SU-DHL-6 (cell line): ENCODE results near the gene LMO7.

Source experiments
- H2AFZ ChIP-seq: fragments of 200-600 bp; sonication (generic); 2 replicates; pipeline ENCODE4 v1.6.1; 2014; ENCODE audit warnings: low read depth, mild to moderate bottlenecking, moderate library complexity, mixed read lengths, antibody characterized with exemption, low read length; ENCODE audit not compliant: severe bottlenecking
- H3F3A ChIP-seq: fragments of 200-600 bp; shearing (Covaris generic); 2 replicates; pipeline ENCODE4 v1.6.0; 2016; ENCODE audit warnings: antibody characterized with exemption, mild to moderate bottlenecking; ENCODE audit not compliant: insufficient read depth
- H3K27ac ChIP-seq: fragments of 200-600 bp; sonication (generic); 2 replicates; pipeline ENCODE4 v1.5.1; 2016; ENCODE audit warnings: low read depth, mild to moderate bottlenecking, low read length, moderate library complexity, mixed read lengths
- H3K27me3 ChIP-seq: fragments of 200-600 bp; sonication (generic), shearing (Covaris generic); 2 replicates; pipeline ENCODE4 v1.6.0; 2014; ENCODE audit warnings: mild to moderate bottlenecking, low read length
- H3K36me3 ChIP-seq: fragments of 200-600 bp; sonication (generic); 2 replicates; pipeline ENCODE4 v1.6.1; 2014; ENCODE audit warnings: mild to moderate bottlenecking, low read length, mixed read lengths
- H3K4me2 ChIP-seq: fragments of 300-600, 200-600 bp; shearing (Covaris generic), sonication (generic); 2 replicates; pipeline ENCODE4 v1.6.0; 2014; ENCODE audit warnings: low read length, low read depth, mild to moderate bottlenecking; ENCODE audit not compliant: poor library complexity, severe bottlenecking
- H3K4me3 ChIP-seq: fragments of 200-600 bp; sonication (generic); 2 replicates; pipeline ENCODE4 v1.5.1; 2014; ENCODE audit warnings: antibody characterized with exemption, low read length, mild to moderate bottlenecking, mixed read lengths; ENCODE audit not compliant: insufficient read depth, poor library complexity, severe bottlenecking
- H3K79me2 ChIP-seq: fragments of 200-600 bp; sonication (generic); 2 replicates; pipeline ENCODE4 v1.6.1; 2014; ENCODE audit warnings: mild to moderate bottlenecking, low read length, moderate library complexity; ENCODE audit not compliant: insufficient read depth
- H3K9ac ChIP-seq: fragments of 200-600 bp; sonication (generic); 2 replicates; pipeline ENCODE4 v1.7.0; 2014; ENCODE audit warnings: mild to moderate bottlenecking, low read length
- H3K9me2 ChIP-seq: fragments of 200-600 bp; sonication (generic); replicated peaks from 2 replicates; pipeline ENCODE4 v1.6.1; 2014; ENCODE audit warnings: low read length; ENCODE audit not compliant: insufficient read depth
- H3K9me3 ChIP-seq: fragments of 200-600 bp; sonication (generic); 2 replicates; pipeline ENCODE4 v1.6.1; 2014; ENCODE audit warnings: low read length, mixed read lengths; ENCODE audit not compliant: insufficient read depth
- H4K20me1 ChIP-seq: fragments of 200-600 bp; sonication (generic); 2 replicates; pipeline ENCODE4 v1.6.1; 2014; ENCODE audit warnings: low read depth, mild to moderate bottlenecking, antibody characterized with exemption, low read length, moderate library complexity, mixed read lengths
- CTCF ChIP-seq: fragments of 200-600 bp; sonication (generic); IDR thresholded peaks from one replicate; pipeline ENCODE4 v1.5.1; 2017; ENCODE audit warnings: antibody characterized with exemption, mild to moderate bottlenecking, low read length, moderate library complexity; ENCODE audit not compliant: insufficient read depth, poor library complexity, severe bottlenecking
- EZH2phosphoT487 ChIP-seq: fragments of 200-600 bp; sonication (generic), shearing (Covaris generic); conservative IDR thresholded peaks from 2 replicates; pipeline ENCODE4 v1.6.1; 2018; ENCODE audit warnings: mild to moderate bottlenecking, antibody characterized with exemption, low read length, moderate library complexity, mixed read lengths

The LMO7 gene

GRCh38 chr13:75797239-75797638 is 161.1 kb downstream of the LMO7 start:
- Histone ChIP-seq H3K27me3 (no peaks in the 10 kb centered on the region), H3K9me2 (no peaks in the 10 kb centered on the region), H3K4me3 (no peak overlapping the region), H3K27ac (no peak overlapping the region), H3K36me3 (peaks cover 42% of the 10 kb centered on the region), H3K79me2 (peaks cover 37% of the 10 kb centered on the region), H3K9me3 (no peaks in the 10 kb centered on the region), H3K4me2 (no peak overlapping the region), H2AFZ (no peak overlapping the region), H3K9ac (no peak overlapping the region), H3F3A (no peaks in the 10 kb centered on the region; the same call in 1 of the 2 replicates), H4K20me1 (no peaks in the 10 kb centered on the region; the same call in 1 of the 2 replicates)
- TF ChIP-seq CTCF = no peak
- no peak for TF ChIP-seq EZH2phosphoT487

GRCh38 chr13:75797719-75798118 is 161.6 kb downstream of the LMO7 start:
- no peaks in the 10 kb centered on the region for H3K27me3 ChIP-seq
- H3K9me3 ChIP-seq = no peaks in the 10 kb centered on the region
- no peak overlapping the region for H3K27ac ChIP-seq
- no peak overlapping the region for H2AFZ ChIP-seq
- TF ChIP-seq CTCF = no peak
- TF ChIP-seq EZH2phosphoT487 = no peak
- H3K79me2 ChIP-seq = peaks cover 32% of the 10 kb centered on the region
- H4K20me1 ChIP-seq = no peaks in the 10 kb centered on the region; the same call in 1 of the 2 replicates
- no peak overlapping the region for H3K4me3 ChIP-seq
- no peak overlapping the region for H3K9ac ChIP-seq
- peaks cover 42% of the 10 kb centered on the region for H3K36me3 ChIP-seq
- H3K9me2 ChIP-seq = no peaks in the 10 kb centered on the region
- no peak overlapping the region for H3K4me2 ChIP-seq
- no peaks in the 10 kb centered on the region; the same call in 1 of the 2 replicates for H3F3A ChIP-seq

- H3K27me3 ChIP-seq = no peaks in the 10 kb centered on the region
- H3K9me3 ChIP-seq = no peaks in the 10 kb centered on the region
- TF ChIP-seq CTCF = no peak
- TF ChIP-seq EZH2phosphoT487 = no peak
- H3K79me2 ChIP-seq = peaks cover 24% of the 10 kb centered on the region
- no peak overlapping the region for H3K27ac ChIP-seq
- no peak overlapping the region for H3K4me2 ChIP-seq
- H3K9ac ChIP-seq = no peak overlapping the region
- H3K36me3 ChIP-seq = peaks cover 42% of the 10 kb centered on the region
- H4K20me1 ChIP-seq = no peaks in the 10 kb centered on the region
- H3F3A ChIP-seq = no peaks in the 10 kb centered on the region; the same call in 1 of the 2 replicates
- no peak overlapping the region for H3K4me3 ChIP-seq
- H2AFZ ChIP-seq = no peak overlapping the region
- no peaks in the 10 kb centered on the region for H3K9me2 ChIP-seq
Measured at GRCh38 chr13:75798353-75799255, 162.5 kb downstream of the LMO7 start.
